OCI-LY7 (cell line): ENCODE data around the gene KIT.

Experiments used
- EZH2phosphoT487 ChIP-seq: fragments of 200-600 bp; sonication (generic); IDR thresholded peaks from 2 replicates; pipeline ENCODE4 v1.6.1; 2018; ENCODE audit warnings: low read depth, borderline replicate concordance, mild to moderate bottlenecking, mixed run types, antibody characterized with exemption, low read length, moderate library complexity, mixed read lengths
- TF ChIP-seq, protein P1 (sequence below): fragments of 200-600 bp; sonication (generic); conservative IDR thresholded peaks from 2 replicates; pipeline ENCODE4 v1.5.1; 2014; ENCODE audit warnings: mild to moderate bottlenecking, antibody characterized with exemption, low read length, moderate library complexity, mixed read lengths

DNA sequence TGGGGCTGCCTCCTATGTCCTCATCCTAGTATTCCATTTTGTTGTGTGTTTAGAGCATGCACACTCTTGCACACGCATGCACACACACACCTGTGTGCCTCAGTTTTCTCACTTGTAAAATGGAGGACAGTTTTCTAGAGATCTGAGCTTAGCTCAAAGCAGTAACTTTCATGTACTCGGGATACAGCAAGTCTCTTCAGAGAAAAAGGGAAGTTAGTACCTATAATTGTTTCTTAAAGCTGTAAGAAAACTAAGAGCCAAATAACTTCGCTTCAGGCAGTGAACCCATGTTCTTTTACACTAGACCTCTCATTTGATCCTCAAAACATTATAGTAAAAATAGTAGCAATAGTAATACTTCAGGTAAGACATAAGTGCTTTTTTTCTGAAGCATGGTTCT lies 49.6 kb downstream of the KIT start:
- TF ChIP-seq, protein P1, sequence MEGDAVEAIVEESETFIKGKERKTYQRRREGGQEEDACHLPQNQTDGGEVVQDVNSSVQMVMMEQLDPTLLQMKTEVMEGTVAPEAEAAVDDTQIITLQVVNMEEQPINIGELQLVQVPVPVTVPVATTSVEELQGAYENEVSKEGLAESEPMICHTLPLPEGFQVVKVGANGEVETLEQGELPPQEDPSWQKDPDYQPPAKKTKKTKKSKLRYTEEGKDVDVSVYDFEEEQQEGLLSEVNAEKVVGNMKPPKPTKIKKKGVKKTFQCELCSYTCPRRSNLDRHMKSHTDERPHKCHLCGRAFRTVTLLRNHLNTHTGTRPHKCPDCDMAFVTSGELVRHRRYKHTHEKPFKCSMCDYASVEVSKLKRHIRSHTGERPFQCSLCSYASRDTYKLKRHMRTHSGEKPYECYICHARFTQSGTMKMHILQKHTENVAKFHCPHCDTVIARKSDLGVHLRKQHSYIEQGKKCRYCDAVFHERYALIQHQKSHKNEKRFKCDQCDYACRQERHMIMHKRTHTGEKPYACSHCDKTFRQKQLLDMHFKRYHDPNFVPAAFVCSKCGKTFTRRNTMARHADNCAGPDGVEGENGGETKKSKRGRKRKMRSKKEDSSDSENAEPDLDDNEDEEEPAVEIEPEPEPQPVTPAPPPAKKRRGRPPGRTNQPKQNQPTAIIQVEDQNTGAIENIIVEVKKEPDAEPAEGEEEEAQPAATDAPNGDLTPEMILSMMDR = no peak
- no peak for TF ChIP-seq EZH2phosphoT487
